Loucy (cell line): ENCODE measurements around the gene SMAP2.

Experiments used
- H2AFZ ChIP-seq: fragments of 200-600 bp; sonication (generic); 2 replicates; pipeline ENCODE4 v1.6.0; 2016; ENCODE audit warnings: antibody characterized with exemption, mild to moderate bottlenecking, low read length, moderate library complexity
- H3F3A ChIP-seq: fragments of 200-600 bp; 2 replicates; pipeline ENCODE4 v1.6.0; 2016; ENCODE audit warnings: antibody characterized with exemption, low read depth, mild to moderate bottlenecking
- H3K27me3 ChIP-seq: fragments of 200-600 bp; sonication (generic); 2 replicates; pipeline ENCODE4 v1.6.1; 2014; ENCODE audit warnings: low read length, mild to moderate bottlenecking; ENCODE audit not compliant: insufficient read depth, poor library complexity, severe bottlenecking
- H3K36me3 ChIP-seq: fragments of 200-600 bp; sonication (generic); 2 replicates; pipeline ENCODE4 v1.6.1; 2016; ENCODE audit warnings: low read length; ENCODE audit not compliant: insufficient read depth
- H3K4me1 ChIP-seq: fragments of 200-600 bp; sonication (generic); 2 replicates; pipeline ENCODE4 v1.5.1; 2014; ENCODE audit warnings: low read length, mild to moderate bottlenecking; ENCODE audit not compliant: insufficient read depth, poor library complexity, severe bottlenecking
- H3K4me2 ChIP-seq: fragments of 200-600 bp; sonication (generic); 2 replicates; pipeline ENCODE4 v1.6.0; 2014; ENCODE audit warnings: antibody characterized with exemption, low read length, low read depth, mild to moderate bottlenecking; ENCODE audit not compliant: poor library complexity, severe bottlenecking
- H3K4me3 ChIP-seq: fragments of 200-600 bp; sonication (generic); 2 replicates; pipeline ENCODE4 v1.5.1; 2014; ENCODE audit warnings: low read length, mild to moderate bottlenecking, mixed read lengths; ENCODE audit not compliant: poor library complexity, severe bottlenecking
- H3K79me2 ChIP-seq: fragments of 200-600 bp; sonication (generic); 2 replicates; pipeline ENCODE4 v1.6.1; 2014; ENCODE audit warnings: low read length; ENCODE audit not compliant: insufficient read depth
- H3K9ac ChIP-seq: fragments of 200-600 bp; sonication (generic); 2 replicates; pipeline ENCODE4 v1.6.0; 2014; ENCODE audit warnings: mild to moderate bottlenecking, low read depth, low read length, moderate library complexity; ENCODE audit not compliant: poor library complexity, severe bottlenecking
- H3K9me2 ChIP-seq: fragments of 200-600 bp; sonication (generic); replicated peaks from 2 replicates; pipeline ENCODE4 v1.6.1; 2016; ENCODE audit warnings: low read depth, low read length, mixed read lengths
- H3K9me3 ChIP-seq: fragments of 200-600 bp; sonication (generic); 2 replicates; pipeline ENCODE4 v1.6.1; 2014; ENCODE audit warnings: mild to moderate bottlenecking, antibody characterized with exemption, low read length, low read depth; ENCODE audit not compliant: insufficient read depth
- H4K20me1 ChIP-seq: fragments of 200-600 bp; sonication (generic); 2 replicates; pipeline ENCODE4 v1.6.0; 2014; ENCODE audit warnings: antibody characterized with exemption, low read length, mild to moderate bottlenecking; ENCODE audit not compliant: insufficient read depth, poor library complexity, severe bottlenecking
- CTCF ChIP-seq: fragments of 200-600 bp; sonication (generic); conservative IDR thresholded peaks from 2 replicates; pipeline ENCODE4 v1.5.1; 2014; ENCODE audit warnings: mild to moderate bottlenecking, antibody characterized with exemption, low read length
- EZH2phosphoT487 ChIP-seq: fragments of 200-600 bp; IDR thresholded peaks from 2 replicates; pipeline ENCODE4 v1.6.1; 2018; ENCODE audit warnings: antibody characterized with exemption, mild to moderate bottlenecking, moderate library complexity, borderline replicate concordance

The SMAP2 gene

GRCh38 chr1:40393173-40393572, 19.6 kb downstream of the SMAP2 start:
- H2AFZ ChIP-seq, result no peak overlapping the region
- H3K4me1 ChIP-seq, result peaks cover 8% of the 10 kb centered on the region
- no peaks in the 10 kb centered on the region for H3K9me2 ChIP-seq
- H3K36me3 ChIP-seq, result peaks cover 5% of the 10 kb centered on the region; the same call in 1 of the 2 replicates
- no peak overlapping the region for H3K9ac ChIP-seq
- TF ChIP-seq CTCF (no peak), EZH2phosphoT487 (no peak)
- no peak overlapping the region for H3K4me2 ChIP-seq
- H3K79me2 ChIP-seq, result peaks cover 68% of the 10 kb centered on the region
- H3F3A ChIP-seq, result no peaks in the 10 kb centered on the region
- H3K4me3 ChIP-seq, result no peak overlapping the region
- no peaks in the 10 kb centered on the region for H3K27me3 ChIP-seq
- no peaks in the 10 kb centered on the region for H3K9me3 ChIP-seq
- H4K20me1 ChIP-seq, result no peaks in the 10 kb centered on the region

GRCh38 chr1:40394491-40395172, 21.1 kb downstream of the SMAP2 start:
- H3K36me3 ChIP-seq, result no peaks in the 10 kb centered on the region
- H3K79me2 ChIP-seq, result peaks cover 66% of the 10 kb centered on the region
- no peak for TF ChIP-seq CTCF
- no peak for TF ChIP-seq EZH2phosphoT487
- no peaks in the 10 kb centered on the region for H3K27me3 ChIP-seq
- no peaks in the 10 kb centered on the region for H3F3A ChIP-seq
- H3K4me1 ChIP-seq, result peaks cover 8% of the 10 kb centered on the region
- H3K9me3 ChIP-seq, result no peaks in the 10 kb centered on the region
- no peaks in the 10 kb centered on the region for H4K20me1 ChIP-seq
- no peak overlapping the region for H3K9ac ChIP-seq
- no peaks in the 10 kb centered on the region for H3K9me2 ChIP-seq
- no peak overlapping the region for H3K4me2 ChIP-seq
- H3K4me3 ChIP-seq, result no peak overlapping the region
- H2AFZ ChIP-seq, result no peak overlapping the region

- H3K36me3 ChIP-seq, result no peaks in the 10 kb centered on the region
- H3K9me3 ChIP-seq, result no peaks in the 10 kb centered on the region
- no peak overlapping the region for H3K4me2 ChIP-seq
- no peak overlapping the region for H2AFZ ChIP-seq
- H3K9me2 ChIP-seq, result no peaks in the 10 kb centered on the region
- no peak overlapping the region for H3K9ac ChIP-seq
- TF ChIP-seq EZH2phosphoT487 (no peak), CTCF (no peak)
- no peak overlapping the region for H3K4me3 ChIP-seq
- H3K27me3 ChIP-seq, result no peaks in the 10 kb centered on the region
- peaks cover 8% of the 10 kb centered on the region for H3K4me1 ChIP-seq
- H3F3A ChIP-seq, result no peaks in the 10 kb centered on the region
- H4K20me1 ChIP-seq, result no peaks in the 10 kb centered on the region
- peaks cover 64% of the 10 kb centered on the region for H3K79me2 ChIP-seq
Measured at GRCh38 chr1:40395190-40396175, 22.0 kb downstream of the SMAP2 start.
